Measurements from ENCODE around the gene ADD3. TPM values are rescaled to one million over a fixed set of nuclear protein-coding genes. Genes with fewer than 3 reads are reported as not detected.
"Not testable (repeated sequence)": the region's sequence is repeated elsewhere in the genome, so short reads cannot be mapped to it uniquely, and the experiment has no call there.

The ADD3 gene
- total and polyA plus RNA-seq, 4 donors, result 15.4 to 55.9 (median 22.8) TPM

DNA sequence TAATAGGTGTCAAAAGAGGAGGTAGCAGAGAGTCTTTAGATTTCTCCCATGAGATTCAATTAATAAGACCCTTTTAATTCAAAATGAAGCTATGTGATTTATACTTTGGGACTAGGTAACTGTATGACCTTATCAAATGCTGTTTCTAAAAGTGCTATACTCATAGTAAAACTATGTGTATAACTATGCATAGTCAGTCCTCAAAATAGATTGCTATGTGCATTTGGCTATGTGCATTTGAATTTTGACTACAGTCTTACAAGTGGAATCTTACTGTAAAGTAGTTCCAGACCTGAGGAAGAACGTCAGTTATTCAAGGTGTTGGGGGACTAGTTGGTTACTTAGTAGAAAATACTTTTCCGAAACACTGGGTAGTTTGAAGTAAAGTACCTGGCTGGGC lies 36.9 kb downstream of the ADD3 start (continued):
- TF ChIP-seq EGR1 (IDR thresholded peaks at IDR 0.05; ENCODE audit: low read depth in 2 of 2) (no peak), TAF1 (conservative IDR thresholded peaks at IDR 0.05) (no peak), GABPA (IDR thresholded peaks at IDR 0.05 in 1 of 2, conservative IDR thresholded peaks at IDR 0.05 in 1 of 2) (no peak), HNF4G (IDR thresholded peaks at IDR 0.05) (no peak), HNF4A (conservative IDR thresholded peaks at IDR 0.05) (no peak), SP1 (IDR thresholded peaks at IDR 0.05) (no peak)
- TF ChIP-seq, protein P1, sequence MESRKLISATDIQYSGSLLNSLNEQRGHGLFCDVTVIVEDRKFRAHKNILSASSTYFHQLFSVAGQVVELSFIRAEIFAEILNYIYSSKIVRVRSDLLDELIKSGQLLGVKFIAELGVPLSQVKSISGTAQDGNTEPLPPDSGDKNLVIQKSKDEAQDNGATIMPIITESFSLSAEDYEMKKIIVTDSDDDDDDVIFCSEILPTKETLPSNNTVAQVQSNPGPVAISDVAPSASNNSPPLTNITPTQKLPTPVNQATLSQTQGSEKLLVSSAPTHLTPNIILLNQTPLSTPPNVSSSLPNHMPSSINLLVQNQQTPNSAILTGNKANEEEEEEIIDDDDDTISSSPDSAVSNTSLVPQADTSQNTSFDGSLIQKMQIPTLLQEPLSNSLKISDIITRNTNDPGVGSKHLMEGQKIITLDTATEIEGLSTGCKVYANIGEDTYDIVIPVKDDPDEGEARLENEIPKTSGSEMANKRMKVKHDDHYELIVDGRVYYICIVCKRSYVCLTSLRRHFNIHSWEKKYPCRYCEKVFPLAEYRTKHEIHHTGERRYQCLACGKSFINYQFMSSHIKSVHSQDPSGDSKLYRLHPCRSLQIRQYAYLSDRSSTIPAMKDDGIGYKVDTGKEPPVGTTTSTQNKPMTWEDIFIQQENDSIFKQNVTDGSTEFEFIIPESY (IDR thresholded peaks at IDR 0.05), result no peak

GRCh38 chr10:110045772-110046171 lies 38.0 kb downstream of the ADD3 start:
- Histone ChIP-seq H3K36me3 (ENCODE audit: control insufficient read depth in 4 of 4, insufficient read depth in 3 of 4, low read depth in 1 of 4, low read length in 3 of 4) (no peaks in the 10 kb centered on the region), H3K9me3 (ENCODE audit: control insufficient read depth in 4 of 4, low read length in 3 of 4) (no peaks in the 10 kb centered on the region), H3K27ac (ENCODE audit: low read depth in 1 of 2, low read length in 2 of 2) (no peak overlapping the region), H3K27me3 (ENCODE audit: control insufficient read depth in 4 of 4, insufficient read depth in 4 of 4, low read length in 3 of 4) (no peaks in the 10 kb centered on the region), H3K9ac (ENCODE audit: low read depth in 1 of 2, low read length in 2 of 2) (no peak overlapping the region), H3K4me1 (ENCODE audit: control insufficient read depth in 4 of 4, insufficient read depth in 4 of 4, low read length in 3 of 4) (no peaks in the 10 kb centered on the region), H3K4me3 (ENCODE audit: low read depth in 1 of 3, low read length in 3 of 3) (no peak overlapping the region)
- TF ChIP-seq SP1 (IDR thresholded peaks at IDR 0.05) (no peak), EGR1 (IDR thresholded peaks at IDR 0.05; ENCODE audit: low read depth in 2 of 2) (no peak)
- TF ChIP-seq, protein P1 (IDR thresholded peaks at IDR 0.05), result no peak
- no peak for DNase-seq (ENCODE audit: low spot score)
- WGBS, result 80% methylated on average over 2 of the region's 2 CpGs

- 98% methylated on average over 2 of the region's 2 CpGs for WGBS
- not testable (repeated sequence) for H3K4me1 ChIP-seq (ENCODE audit: control insufficient read depth in 4 of 4, insufficient read depth in 4 of 4, low read length in 3 of 4)
These were observed 40.4 kb downstream of the ADD3 start for GRCh38 chr10:110048145-110048544.

DNA sequence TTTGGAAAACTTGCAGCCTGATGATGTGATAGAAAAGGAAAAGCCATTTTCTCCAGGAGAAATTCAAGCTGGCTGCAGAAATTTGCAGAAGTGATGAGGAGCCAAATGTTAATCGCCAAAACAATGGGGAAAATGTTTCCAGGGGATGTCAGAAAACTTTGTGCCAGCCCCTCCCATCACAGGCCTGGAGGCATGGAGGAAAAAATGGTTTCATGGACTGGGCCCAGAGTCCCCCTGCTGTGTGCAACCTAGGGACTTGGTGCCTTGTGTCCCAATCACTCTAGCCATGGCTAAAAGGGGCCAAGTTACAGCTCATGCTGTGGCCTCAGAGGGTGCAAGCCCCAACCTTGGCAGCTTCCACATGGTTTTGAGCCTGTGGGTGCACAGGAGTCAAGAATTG lies 41.0 kb downstream of the ADD3 start:
- Histone ChIP-seq H3K9ac (ENCODE audit: low read depth in 1 of 2, low read length in 2 of 2) (no peak overlapping the region), H3K4me3 (ENCODE audit: low read depth in 1 of 3, low read length in 3 of 3) (no peak overlapping the region), H3K4me1 (ENCODE audit: control insufficient read depth in 4 of 4, insufficient read depth in 4 of 4, low read length in 3 of 4) (no peaks in the 10 kb centered on the region), H3K36me3 (ENCODE audit: control insufficient read depth in 4 of 4, insufficient read depth in 3 of 4, low read depth in 1 of 4, low read length in 3 of 4) (no peaks in the 10 kb centered on the region), H3K27ac (ENCODE audit: low read depth in 1 of 2, low read length in 2 of 2) (no peak overlapping the region), H3K9me3 (ENCODE audit: control insufficient read depth in 4 of 4, low read length in 3 of 4) (no peaks in the 10 kb centered on the region), H3K27me3 (ENCODE audit: control insufficient read depth in 4 of 4, insufficient read depth in 4 of 4, low read length in 3 of 4) (no peaks in the 10 kb centered on the region)
- WGBS, result 98% methylated on average over 1 of the region's 1 CpG
- no peak for DNase-seq (ENCODE audit: low spot score)
- TF ChIP-seq HNF4A (conservative IDR thresholded peaks at IDR 0.05) (no peak), GABPA (IDR thresholded peaks at IDR 0.05 in 1 of 2, conservative IDR thresholded peaks at IDR 0.05 in 1 of 2) (no peak), HNF4G (IDR thresholded peaks at IDR 0.05) (no peak), RXRA (IDR thresholded peaks at IDR 0.05) (no peak), EGR1 (IDR thresholded peaks at IDR 0.05; ENCODE audit: low read depth in 2 of 2) (no peak), FOXA2 (IDR thresholded peaks at IDR 0.05) (no peak), ATF3 (IDR thresholded peaks at IDR 0.05) (no peak), TAF1 (conservative IDR thresholded peaks at IDR 0.05) (no peak), MAX (IDR thresholded peaks at IDR 0.05) (no peak), JUND (IDR thresholded peaks at IDR 0.05) (no peak), NR2F2 (IDR thresholded peaks at IDR 0.05) (no peak)
- TF ChIP-seq, protein P2, sequence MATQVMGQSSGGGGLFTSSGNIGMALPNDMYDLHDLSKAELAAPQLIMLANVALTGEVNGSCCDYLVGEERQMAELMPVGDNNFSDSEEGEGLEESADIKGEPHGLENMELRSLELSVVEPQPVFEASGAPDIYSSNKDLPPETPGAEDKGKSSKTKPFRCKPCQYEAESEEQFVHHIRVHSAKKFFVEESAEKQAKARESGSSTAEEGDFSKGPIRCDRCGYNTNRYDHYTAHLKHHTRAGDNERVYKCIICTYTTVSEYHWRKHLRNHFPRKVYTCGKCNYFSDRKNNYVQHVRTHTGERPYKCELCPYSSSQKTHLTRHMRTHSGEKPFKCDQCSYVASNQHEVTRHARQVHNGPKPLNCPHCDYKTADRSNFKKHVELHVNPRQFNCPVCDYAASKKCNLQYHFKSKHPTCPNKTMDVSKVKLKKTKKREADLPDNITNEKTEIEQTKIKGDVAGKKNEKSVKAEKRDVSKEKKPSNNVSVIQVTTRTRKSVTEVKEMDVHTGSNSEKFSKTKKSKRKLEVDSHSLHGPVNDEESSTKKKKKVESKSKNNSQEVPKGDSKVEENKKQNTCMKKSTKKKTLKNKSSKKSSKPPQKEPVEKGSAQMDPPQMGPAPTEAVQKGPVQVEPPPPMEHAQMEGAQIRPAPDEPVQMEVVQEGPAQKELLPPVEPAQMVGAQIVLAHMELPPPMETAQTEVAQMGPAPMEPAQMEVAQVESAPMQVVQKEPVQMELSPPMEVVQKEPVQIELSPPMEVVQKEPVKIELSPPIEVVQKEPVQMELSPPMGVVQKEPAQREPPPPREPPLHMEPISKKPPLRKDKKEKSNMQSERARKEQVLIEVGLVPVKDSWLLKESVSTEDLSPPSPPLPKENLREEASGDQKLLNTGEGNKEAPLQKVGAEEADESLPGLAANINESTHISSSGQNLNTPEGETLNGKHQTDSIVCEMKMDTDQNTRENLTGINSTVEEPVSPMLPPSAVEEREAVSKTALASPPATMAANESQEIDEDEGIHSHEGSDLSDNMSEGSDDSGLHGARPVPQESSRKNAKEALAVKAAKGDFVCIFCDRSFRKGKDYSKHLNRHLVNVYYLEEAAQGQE (IDR thresholded peaks at IDR 0.05), result no peak
- TF ChIP-seq, protein P3, sequence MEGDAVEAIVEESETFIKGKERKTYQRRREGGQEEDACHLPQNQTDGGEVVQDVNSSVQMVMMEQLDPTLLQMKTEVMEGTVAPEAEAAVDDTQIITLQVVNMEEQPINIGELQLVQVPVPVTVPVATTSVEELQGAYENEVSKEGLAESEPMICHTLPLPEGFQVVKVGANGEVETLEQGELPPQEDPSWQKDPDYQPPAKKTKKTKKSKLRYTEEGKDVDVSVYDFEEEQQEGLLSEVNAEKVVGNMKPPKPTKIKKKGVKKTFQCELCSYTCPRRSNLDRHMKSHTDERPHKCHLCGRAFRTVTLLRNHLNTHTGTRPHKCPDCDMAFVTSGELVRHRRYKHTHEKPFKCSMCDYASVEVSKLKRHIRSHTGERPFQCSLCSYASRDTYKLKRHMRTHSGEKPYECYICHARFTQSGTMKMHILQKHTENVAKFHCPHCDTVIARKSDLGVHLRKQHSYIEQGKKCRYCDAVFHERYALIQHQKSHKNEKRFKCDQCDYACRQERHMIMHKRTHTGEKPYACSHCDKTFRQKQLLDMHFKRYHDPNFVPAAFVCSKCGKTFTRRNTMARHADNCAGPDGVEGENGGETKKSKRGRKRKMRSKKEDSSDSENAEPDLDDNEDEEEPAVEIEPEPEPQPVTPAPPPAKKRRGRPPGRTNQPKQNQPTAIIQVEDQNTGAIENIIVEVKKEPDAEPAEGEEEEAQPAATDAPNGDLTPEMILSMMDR (IDR thresholded peaks at IDR 0.05; ENCODE audit: low read depth, low read length, missing input control), result no peak

More at GRCh38 chr10:110048145-110048544, 40.4 kb downstream of the ADD3 start:
- not testable (repeated sequence) for H3K36me3 ChIP-seq (ENCODE audit: control insufficient read depth in 4 of 4, insufficient read depth in 3 of 4, low read depth in 1 of 4, low read length in 3 of 4); DNase-seq (ENCODE audit: low spot score); H3K9me3 ChIP-seq (ENCODE audit: control insufficient read depth in 4 of 4, low read length in 3 of 4); H3K9ac ChIP-seq (ENCODE audit: low read depth in 1 of 2, low read length in 2 of 2); H3K27me3 ChIP-seq (ENCODE audit: control insufficient read depth in 4 of 4, insufficient read depth in 4 of 4, low read length in 3 of 4); H3K4me3 ChIP-seq (ENCODE audit: low read depth in 1 of 3, low read length in 3 of 3); H3K27ac ChIP-seq (ENCODE audit: low read depth in 1 of 2, low read length in 2 of 2)
